Esophagus squamous epithelium (tissue), 5 donors: ENCODE measurements around the gene HEXIM1. TPM values are rescaled to one million over a fixed set of nuclear protein-coding genes. Genes with fewer than 3 reads are reported as not detected.

Experiments
- DNase-seq: peaks from one replicate; lab custom pipeline; 2025; lab: John Stamatoyannopoulos, UW
- H3K27ac ChIP-seq, 4 donors: fragments of 200-600 bp; sonication (generic); one replicate each; pipeline ENCODE4 v1.5.1; 2016 to 2019; ENCODE audit warnings: mild to moderate bottlenecking in 1 of 4
- H3K27me3 ChIP-seq, 4 donors: fragments of 200-600 bp; sonication (generic); 1 replicate in 3 of 4; 2 replicates in 1 of 4; pipeline versions ENCODE4 v1.5.1 to v1.6.0; 2017 to 2021; ENCODE audit warnings: antibody characterized with exemption in 1 of 4
- H3K36me3 ChIP-seq, 3 donors: fragments of 200-600 bp; sonication (generic); one replicate each; pipeline ENCODE4 v1.5.1; 2016 to 2019
- H3K4me1 ChIP-seq, 3 donors: fragments of 200-600 bp; sonication (generic); one replicate each; pipeline ENCODE4 v1.5.1; 2017 to 2019
- H3K4me3 ChIP-seq, 4 donors: fragments of 200-600 bp; sonication (generic); 1 replicate in 3 of 4; 2 replicates in 1 of 4; pipeline ENCODE4 v1.5.1; 2016 to 2019; ENCODE audit warnings: mild to moderate bottlenecking in 2 of 4, moderate library complexity in 1 of 4
- H3K9me3 ChIP-seq, 3 donors: fragments of 200-600 bp; sonication (generic); one replicate each; pipeline ENCODE4 v1.5.1; 2016 to 2019
- CTCF ChIP-seq, 6 experiments: fragments of 450-650 bp in 4 of 6; fragments of 200-600 bp in 2 of 6; sonication (generic) in 2 of 6; IDR thresholded peaks; one replicate each; pipeline ENCODE4 v1.5.1; 2016 to 2019; ENCODE audit warnings: antibody characterized with exemption in 6 of 6, mild to moderate bottlenecking in 4 of 6, moderate library complexity in 4 of 6
- POLR2A ChIP-seq, 4 donors: fragments of 450-650 bp; IDR thresholded peaks; one replicate each; pipeline ENCODE4 v1.6.1; 2017; ENCODE audit warnings: antibody characterized with exemption in 4 of 4, mild to moderate bottlenecking in 4 of 4, moderate library complexity in 3 of 4
- WGBS, 2 donors: methylation state at CpG; one replicate each; pipeline ENCODE4 v1.1.5; 2018; 5-methylcytosine and 5-hydroxymethylcytosine counted together
- intact Hi-C: fragments of 100-400 bp; cut with DNase I; formaldehyde crosslinking; loops from one replicate; pipeline ENCODE4 v1.15.0; 2022
- total RNA-seq, 4 donors: library from RNA; depleted of rRNA; stranded (reverse); fragments of >200 nt; gene quantifications; one replicate each; pipeline ENCODE4 v1.1.0, GENCODE V29; 2016
- donor health status: DM: yes; HTN: yes; CAD: no.

HEXIM1 gene
- total RNA-seq, 4 donors from 2014 or later, result 19.8 to 28.4 (median 25.3) TPM

DNA sequence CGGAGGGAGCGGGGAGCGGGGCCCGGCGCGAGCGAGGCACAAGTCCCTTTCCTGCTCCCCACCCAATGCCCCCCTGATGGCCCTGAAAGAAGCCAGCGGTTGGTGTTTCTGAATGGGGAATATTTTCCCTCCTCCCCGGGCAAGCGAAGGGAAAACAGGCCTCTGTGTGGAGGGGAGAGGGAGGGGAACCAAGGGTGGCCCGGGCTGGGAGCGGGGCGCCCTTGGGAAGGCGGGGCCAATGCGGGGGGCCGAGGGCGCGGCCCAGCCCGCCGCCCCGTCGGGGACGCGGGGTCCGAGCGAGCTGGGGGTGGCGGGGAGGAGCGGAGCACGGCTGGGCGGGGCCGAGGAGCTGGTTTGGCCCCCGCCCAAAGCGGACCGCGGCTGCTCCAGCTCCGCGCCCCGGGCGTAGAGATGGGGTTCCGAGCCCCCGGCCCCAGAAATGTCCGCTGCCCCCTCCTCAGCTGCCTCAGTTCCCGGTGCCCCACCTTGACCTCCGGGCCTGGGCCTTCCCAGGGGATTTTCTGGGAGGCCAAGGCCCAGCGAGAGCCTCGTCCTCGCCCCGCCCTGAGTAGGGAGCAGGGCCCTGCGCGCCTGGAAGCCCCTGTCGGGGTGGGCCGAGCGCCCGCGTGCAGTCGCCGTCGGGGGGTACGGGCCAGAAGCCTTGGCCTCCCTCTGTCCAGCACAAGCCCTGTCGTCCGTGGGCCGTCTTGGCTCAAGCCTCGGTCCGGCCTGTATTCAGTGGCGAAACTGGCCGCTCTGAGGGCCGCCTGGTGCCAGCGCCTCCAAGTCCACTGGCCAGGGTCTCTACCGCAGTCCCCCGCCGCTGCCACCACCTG is 3.9 kb upstream of the HEXIM1 start:
- intact Hi-C loops, result no loop called here
- no peaks in the 10 kb centered on the region for H3K27me3 ChIP-seq
- peak overlapping the region; percentile 43 to 73 (median 59) for H3K4me3 ChIP-seq
- TF ChIP-seq POLR2A (IDR thresholded peaks at IDR 0.05) (peak in 2 of 4 donors; percentile 1 to 14), CTCF (IDR thresholded peaks at IDR 0.05) (no peak)
- no peaks in the 10 kb centered on the region for H3K9me3 ChIP-seq
- WGBS, 2 donors, result 8 to 14% methylated on average over 6 to 8 of the region's 71 CpGs
- H3K4me1 ChIP-seq, result peaks cover 17 to 46% (median 21%) of the 10 kb centered on the region in 3 donors
- peak overlapping the region; percentile 90 to 95 (median 94) for H3K27ac ChIP-seq
- peaks cover 0 to 2% (median 0%) of the 10 kb centered on the region in 3 donors for H3K36me3 ChIP-seq
- DNase-seq, result no peak

DNA sequence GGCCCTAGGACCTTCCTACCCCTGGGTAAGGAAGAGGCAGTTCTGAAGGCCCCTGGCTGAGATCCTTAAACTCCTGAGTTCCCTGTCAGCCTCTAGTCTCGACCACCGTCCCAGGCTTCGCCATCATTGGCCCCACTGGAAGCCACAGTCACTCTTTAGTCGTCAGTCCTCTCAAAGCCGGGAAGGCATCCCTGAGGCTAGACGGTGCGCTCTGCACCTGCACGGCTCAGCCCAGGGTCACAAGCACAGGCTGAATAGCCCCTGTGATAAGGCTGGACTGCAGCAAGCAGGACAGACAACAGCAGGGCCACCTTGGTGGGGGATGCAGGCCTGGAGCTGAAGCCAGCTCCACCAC is 3.3 kb upstream of the HEXIM1 start:
- H3K4me1 ChIP-seq, result peaks cover 17 to 46% (median 21%) of the 10 kb centered on the region in 3 donors
- no peaks in the 10 kb centered on the region for H3K36me3 ChIP-seq
- H3K27me3 ChIP-seq, result no peaks in the 10 kb centered on the region
- intact Hi-C loops, result no loop called here
- TF ChIP-seq CTCF (IDR thresholded peaks at IDR 0.05) (no peak), POLR2A (IDR thresholded peaks at IDR 0.05) (no peak)
- 67 to 72% methylated on average over 3 to 8 of the region's 8 CpGs for WGBS, 2 donors
- H3K27ac ChIP-seq, result peak overlapping the region; percentile 90 to 95 (median 94)
- peak overlapping the region; percentile 43 to 73 (median 59) for H3K4me3 ChIP-seq
- no peaks in the 10 kb centered on the region for H3K9me3 ChIP-seq
- no peak for DNase-seq

DNA sequence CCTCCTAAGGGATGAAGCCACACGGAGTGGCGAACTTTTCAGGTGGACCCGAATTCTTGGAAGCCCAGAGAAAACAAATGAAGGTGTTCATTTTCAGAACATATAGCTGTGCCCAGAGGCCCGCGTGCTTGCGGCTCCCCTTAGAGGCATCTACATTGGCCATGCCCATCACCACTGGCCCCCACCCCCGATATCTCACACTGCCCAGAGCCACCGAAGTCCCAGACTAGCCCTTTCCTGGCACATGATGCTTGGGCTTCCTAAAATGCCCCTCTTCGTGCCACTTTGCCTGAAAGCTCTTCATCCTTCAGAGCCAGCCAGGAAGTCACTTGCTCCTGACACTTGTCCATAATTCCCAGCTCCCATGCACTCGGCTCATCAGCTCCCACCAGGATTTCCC is 2.1 kb upstream of the HEXIM1 start:
- DNase-seq, result no peak
- intact Hi-C loops, result no loop called here
- no peak for TF ChIP-seq POLR2A (IDR thresholded peaks at IDR 0.05)
- TF ChIP-seq CTCF (IDR thresholded peaks at IDR 0.05), result no peak
- H3K4me1 ChIP-seq, result peaks cover 18 to 57% (median 25%) of the 10 kb centered on the region in 3 donors
- no peaks in the 10 kb centered on the region for H3K9me3 ChIP-seq
- H3K27ac ChIP-seq, result peak overlapping the region; percentile 96 to 99 (median 97)
- H3K27me3 ChIP-seq, result no peaks in the 10 kb centered on the region
- H3K4me3 ChIP-seq, result no peak overlapping the region
- WGBS, 2 donors, result 89% methylated on average over 9 to 10 of the region's 10 CpGs
- no peaks in the 10 kb centered on the region for H3K36me3 ChIP-seq

GRCh38 chr17:45146592-45146889 is 1.7 kb upstream of the HEXIM1 start:
- Histone ChIP-seq H3K4me1 (peaks cover 21 to 61% (median 29%) of the 10 kb centered on the region in 3 donors), H3K36me3 (no peaks in the 10 kb centered on the region), H3K9me3 (no peaks in the 10 kb centered on the region), H3K4me3 (peak overlapping the region in 3 of 4 donors; percentile 68 to 90 (median 76)), H3K27me3 (no peaks in the 10 kb centered on the region), H3K27ac (peak overlapping the region; percentile 96 to 99 (median 97))
- 69 to 71% methylated on average over 4 of the region's 4 CpGs for WGBS, 2 donors
- intact Hi-C loops, result no loop called here
- no peak for TF ChIP-seq CTCF (IDR thresholded peaks at IDR 0.05)
- no peak for TF ChIP-seq POLR2A (IDR thresholded peaks at IDR 0.05)
- DNase-seq, result no peak

GRCh38 chr17:45146890-45147580 is 1.2 kb upstream of the HEXIM1 start:
- Histone ChIP-seq H3K4me3 (peak overlapping the region; percentile 47 to 90 (median 72)), H3K36me3 (no peaks in the 10 kb centered on the region), H3K9me3 (no peaks in the 10 kb centered on the region), H3K27ac (peak overlapping the region; percentile 96 to 99 (median 97)), H3K27me3 (no peaks in the 10 kb centered on the region), H3K4me1 (peaks cover 24 to 66% (median 34%) of the 10 kb centered on the region in 3 donors)
- intact Hi-C loops, result no loop called here
- 6 to 13% methylated on average over 16 to 17 of the region's 29 CpGs for WGBS, 2 donors
- no peak for DNase-seq
- TF ChIP-seq CTCF (IDR thresholded peaks at IDR 0.05) (no peak), POLR2A (IDR thresholded peaks at IDR 0.05) (peak in 1 of 4 donors; percentile 10)
